Femur (tissue), 1 donor: ENCODE results near the gene GADD45B.
"Not testable (repeated sequence)": the region's sequence is repeated elsewhere in the genome, so short reads cannot be mapped to it uniquely, and the experiment has no call there.

ENCODE experiments used
- DNase-seq: peaks from one replicate; pipeline ENCODE4 v3.0.0-alpha.2; 2017

GADD45B gene

DNA sequence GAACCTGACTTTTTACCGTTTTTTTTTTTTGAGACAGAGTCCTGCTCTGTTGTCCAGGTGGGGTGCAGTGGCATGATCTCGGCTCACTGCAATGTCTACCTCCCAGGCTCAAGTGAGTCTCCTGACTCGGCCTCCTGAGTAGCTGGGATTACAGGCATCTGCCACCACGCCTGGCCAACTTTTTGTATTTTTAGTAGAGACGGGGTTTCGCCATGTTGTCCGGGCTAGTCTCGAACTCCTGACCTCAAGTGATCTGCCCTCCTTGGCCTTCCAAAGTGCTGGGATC lies 6.1 kb upstream of the GADD45B start:
- DNase-seq, result not testable (repeated sequence)

DNA sequence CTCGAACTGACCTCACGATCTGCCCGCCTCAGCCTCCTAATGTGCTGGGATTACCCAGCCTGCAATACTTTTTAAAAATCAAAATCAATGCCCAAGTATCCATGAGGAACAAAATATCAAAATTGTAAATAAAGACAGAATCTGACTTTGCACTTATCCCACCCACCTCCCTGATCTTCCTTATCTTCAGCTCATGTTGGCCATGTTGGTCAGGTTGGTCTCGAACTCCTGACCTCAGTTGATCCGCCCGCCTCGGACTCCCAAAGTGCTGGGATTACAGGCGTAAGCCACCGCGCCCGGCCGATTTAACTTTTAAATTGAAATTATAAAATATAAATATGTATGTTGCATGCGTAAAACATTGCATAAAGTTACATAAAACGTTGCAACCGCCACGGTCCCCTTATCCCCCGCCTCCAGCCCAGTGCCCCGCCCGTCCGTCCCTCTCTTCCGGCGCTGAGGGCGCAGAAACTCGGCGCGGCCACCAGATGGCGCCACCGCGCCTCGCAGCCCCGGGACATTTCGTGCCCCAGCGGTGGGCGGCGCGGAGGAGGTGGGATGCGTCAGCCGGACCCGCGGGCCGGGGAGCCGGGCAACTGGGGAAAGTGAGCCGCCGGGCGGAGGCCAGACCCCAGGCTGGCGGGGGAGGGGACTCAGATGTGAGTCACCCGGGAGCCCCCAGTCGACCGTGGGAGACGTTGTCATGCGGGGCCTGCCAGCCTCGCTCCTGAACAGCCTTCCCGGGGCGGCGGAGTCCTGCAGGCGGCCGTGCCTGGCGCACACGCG lies 1.5 kb upstream of the GADD45B start:
- peak; percentile 92 for DNase-seq

GRCh38 chr19:2475018-2475701 lies 767 bp upstream of the GADD45B start:
- peak; percentile 65 for DNase-seq

DNA sequence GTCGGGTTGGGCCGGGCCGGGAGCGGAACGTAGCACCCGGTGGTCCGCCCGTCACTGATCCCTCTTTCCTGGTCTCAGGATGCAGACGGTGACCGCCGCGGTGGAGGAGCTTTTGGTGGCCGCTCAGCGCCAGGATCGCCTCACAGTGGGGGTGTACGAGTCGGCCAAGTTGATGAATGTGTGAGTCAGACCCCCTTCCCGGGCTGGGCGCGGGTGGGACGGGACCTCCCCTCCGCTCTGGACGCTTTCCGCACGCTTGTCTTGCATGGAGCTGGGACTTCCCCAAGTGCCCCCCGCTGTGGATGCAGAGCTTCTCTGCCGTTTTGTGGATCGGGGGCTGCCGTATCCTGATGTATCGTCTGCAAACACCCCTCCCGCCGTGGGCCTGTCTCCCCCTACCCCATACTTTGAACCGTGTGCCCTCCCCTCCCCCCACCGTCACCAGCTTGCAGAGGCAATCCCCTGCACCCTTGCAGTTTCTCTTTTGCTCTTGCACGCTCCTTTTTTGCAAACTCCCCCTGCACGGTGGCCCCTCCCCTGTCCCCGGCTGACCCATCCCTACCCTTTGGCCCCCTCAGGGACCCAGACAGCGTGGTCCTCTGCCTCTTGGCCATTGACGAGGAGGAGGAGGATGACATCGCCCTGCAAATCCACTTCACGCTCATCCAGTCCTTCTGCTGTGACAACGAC lies 669 bp downstream of the GADD45B start:
- peak; percentile 69 for DNase-seq

DNA sequence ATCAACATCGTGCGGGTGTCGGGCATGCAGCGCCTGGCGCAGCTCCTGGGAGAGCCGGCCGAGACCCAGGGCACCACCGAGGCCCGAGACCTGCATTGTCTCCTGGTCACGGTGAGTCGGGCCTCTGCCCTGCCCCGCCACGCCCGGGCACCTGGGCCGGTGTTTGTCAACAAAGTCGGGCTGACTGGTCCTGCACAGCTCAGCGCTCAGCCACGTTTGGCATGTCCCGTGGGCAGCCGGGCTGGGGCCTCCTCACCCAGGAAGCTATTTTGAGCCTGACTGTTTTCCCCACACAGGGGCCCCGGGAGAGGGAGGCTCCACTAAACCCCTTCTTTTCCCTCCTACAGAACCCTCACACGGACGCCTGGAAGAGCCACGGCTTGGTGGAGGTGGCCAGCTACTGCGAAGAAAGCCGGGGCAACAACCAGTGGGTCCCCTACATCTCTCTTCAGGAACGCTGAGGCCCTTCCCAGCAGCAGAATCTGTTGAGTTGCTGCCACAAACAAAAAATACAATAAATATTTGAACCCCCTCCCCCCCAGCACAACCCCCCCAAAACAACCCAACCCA lies 1.3 kb downstream of the GADD45B start:
- DNase-seq, result peak; percentile 47

DNA sequence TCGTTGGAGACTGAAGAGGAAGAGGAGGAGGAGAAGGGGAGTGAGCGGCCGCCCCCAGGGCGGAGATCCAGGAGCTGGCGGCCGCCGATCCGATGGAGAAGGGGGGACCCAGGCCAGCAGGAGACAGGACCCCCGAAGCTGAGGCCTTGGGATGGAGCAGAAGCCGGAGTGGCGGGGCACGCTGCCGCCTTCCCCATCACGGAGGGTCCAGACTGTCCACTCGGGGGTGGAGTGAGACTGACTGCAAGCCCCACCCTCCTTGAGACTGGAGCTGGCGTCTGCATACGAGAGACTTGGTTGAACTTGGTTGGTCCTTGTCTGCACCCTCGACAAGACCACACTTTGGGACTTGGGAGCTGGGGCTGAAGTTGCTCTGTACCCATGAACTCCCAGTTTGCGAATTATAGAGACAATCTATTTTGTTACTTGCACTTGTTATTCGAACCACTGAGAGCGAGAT lies 1.8 kb downstream of the GADD45B start:
- DNase-seq, result peak; percentile 57

DNA sequence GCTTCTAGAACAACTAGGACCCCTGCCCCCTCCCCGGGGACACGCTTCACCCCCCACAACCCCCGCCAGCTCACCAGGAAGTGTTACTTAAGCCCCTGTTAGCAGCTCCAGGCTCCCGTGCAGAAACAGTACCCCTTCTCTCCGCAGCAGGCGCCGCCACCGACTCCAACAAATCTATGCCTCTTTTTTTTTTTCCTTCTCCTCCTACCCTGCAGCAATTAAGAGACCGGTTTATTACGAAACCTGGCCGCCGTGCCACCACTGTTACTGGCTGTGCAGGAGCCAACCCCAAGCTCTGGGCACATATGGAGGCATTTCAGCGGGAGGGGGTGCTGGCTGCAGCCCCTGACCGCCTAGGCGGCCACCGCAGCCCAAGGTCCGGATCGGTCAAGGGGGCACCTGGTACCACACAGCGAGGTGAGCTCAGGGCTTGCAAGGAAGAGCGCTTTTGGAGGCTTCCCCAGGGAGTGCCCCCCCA lies 2.4 kb downstream of the GADD45B start:
- DNase-seq, result peak; percentile 68

GRCh38 chr19:2478756-2479555 lies 3.0 kb downstream of the GADD45B start:
- peak; percentile 90 for DNase-seq

DNA sequence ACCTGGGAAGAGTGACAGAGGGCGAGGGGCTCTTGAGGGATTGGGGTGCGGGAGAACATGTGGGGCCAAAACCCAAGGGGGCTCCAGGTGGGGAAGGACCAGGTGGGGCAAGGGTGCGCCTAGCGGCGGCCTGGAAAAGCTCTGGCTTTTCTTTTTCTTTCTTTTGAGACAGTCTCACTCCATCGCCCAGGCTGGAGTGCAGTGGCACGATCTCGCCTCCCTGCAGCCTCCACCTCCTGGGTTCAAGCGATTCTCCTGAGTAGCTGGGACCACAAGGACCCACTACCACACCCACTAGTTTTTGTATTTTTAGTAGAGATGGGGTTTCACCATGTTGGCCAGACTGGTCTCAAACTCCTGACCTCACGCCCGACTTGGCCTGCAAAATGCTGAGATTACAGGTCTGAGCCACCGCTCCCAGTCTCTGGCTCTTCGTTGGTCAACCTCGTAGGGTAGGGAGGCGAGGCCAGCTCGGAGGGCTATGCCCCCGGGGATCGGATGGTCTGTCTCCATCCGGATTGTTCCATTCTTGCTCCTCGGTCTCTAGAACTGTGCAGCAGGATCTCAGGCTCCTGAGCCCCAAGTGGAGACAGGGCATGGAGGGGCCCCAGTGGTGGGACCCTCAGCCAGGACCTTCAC lies 3.7 kb downstream of the GADD45B start:
- peak; percentile 60 for DNase-seq

DNA sequence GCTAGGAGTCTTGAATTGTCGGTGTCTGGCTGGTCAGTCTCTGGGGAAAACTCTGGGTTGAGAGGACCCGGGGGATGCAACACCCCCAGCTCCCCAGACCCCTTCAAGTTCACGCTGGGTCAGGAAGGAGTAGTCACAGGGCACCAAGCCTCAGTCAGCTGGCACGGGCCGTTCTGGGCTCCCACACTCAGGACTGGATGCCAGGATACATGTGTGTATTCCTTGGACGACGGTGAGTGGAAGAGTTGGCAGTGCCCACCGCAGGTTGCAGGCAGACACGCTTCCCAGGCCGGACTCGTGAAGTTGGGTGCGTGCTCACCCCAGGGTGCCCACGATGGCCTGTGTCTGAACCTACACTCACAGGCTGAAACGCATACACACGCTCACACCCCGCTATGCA lies 5.5 kb downstream of the GADD45B start:
- no peak for DNase-seq

- no peak for DNase-seq
Measured at GRCh38 chr19:2482354-2483038, 6.6 kb downstream of the GADD45B start.

GRCh38 chr19:2483084-2483483 lies 7.2 kb downstream of the GADD45B start:
- no peak for DNase-seq

GRCh38 chr19:2483484-2484151 lies 7.7 kb downstream of the GADD45B start:
- DNase-seq, result no peak

DNA sequence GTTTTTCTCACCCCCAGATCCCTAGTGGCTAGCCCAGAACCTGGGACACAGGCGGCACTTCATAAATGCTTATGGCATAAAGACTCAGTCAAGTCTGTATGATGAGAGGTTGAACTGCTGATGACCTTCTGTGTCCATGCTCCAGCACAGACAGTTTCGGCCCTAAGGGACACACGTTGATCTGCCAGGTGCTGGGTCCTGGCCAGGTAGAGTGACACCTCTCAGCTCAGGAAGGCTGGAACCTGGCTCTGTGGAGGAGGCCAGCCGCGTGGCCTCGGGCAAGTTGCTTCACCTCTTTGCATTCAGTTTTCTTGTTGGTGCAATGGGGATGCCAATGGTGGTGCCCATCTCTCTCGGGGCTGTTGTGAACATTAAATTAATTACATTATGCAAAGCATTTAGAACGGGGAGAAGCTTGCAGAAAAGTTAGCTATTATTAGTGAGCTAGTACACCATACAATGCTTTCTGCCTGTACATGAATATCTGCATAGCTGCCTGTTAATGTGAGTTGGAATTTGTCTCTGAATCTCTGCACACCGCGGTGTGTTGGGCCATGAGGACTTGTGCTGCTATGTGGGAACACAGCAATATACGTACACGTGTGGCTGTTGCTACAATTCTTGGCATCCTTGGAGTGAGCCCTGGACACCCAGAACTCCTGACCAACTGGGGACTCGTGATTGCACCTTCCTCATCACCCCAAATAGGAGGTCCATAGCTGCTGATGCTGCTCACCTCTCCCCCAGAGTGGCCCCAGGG lies 8.4 kb downstream of the GADD45B start:
- DNase-seq, result no peak

DNA sequence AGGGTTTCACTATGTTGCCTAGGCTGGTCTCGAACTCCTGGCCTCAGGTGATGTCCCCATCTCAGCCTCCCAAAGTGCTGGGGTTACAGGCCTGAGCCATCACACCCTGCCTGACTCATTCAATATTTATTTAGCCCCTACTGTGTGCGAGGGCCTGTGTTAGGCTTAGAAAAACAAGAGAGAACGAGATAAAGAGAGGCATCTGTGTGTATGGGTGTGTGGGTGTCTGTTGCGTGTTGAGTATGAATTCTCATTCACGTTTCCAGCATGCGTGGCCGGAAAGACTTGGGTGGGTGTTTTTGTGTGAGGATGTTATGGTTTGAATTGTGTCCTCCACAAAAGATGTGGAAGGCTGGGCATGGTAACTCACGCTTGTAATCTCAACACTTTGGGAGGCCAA lies 9.5 kb downstream of the GADD45B start:
- no peak for DNase-seq

DNA sequence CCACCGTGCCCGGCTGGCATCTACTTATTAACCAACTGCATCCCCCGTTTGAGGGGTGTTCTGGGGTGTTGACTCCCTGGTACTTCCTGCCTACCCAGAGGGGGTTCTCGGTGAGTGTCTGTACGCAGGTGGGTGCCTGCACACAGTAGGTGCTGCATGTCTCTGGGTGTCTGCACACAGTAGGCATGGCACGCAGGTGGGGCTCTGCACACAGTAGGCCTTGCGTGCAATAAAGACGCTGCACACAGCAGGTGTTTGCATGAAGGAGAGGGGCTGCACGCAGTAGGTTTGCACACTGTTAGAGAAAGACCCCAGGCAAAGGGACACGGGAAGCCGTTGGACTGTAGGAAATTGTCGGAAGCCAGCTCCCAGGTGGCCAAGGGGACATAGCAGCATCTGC lies 11.2 kb downstream of the GADD45B start:
- DNase-seq, result no peak

GRCh38 chr19:2487842-2488241 lies 11.9 kb downstream of the GADD45B start:
- peak; percentile 47 for DNase-seq

GRCh38 chr19:2488405-2488941 lies 12.5 kb downstream of the GADD45B start:
- DNase-seq, result no peak

GRCh38 chr19:2488942-2489731 lies 13.2 kb downstream of the GADD45B start:
- DNase-seq, result peak; percentile 79
